Osteoblast (primary cell): Measurements from ENCODE around the gene INTS11. TPM values are rescaled to one million over a fixed set of nuclear protein-coding genes. Genes with fewer than 3 reads are reported as not detected.

Experiments
- DNase-seq: peaks from one replicate; pipeline ENCODE4 v3.0.0; 2011; ENCODE audit warnings: low spot score, mixed read lengths; ENCODE audit not compliant: insufficient read length; ENCODE audit errors: missing footprints
- H2AFZ ChIP-seq: 2 replicates; pipeline ENCODE4 v1.6.0; 2011; ENCODE audit warnings: mild to moderate bottlenecking, low read length
- H3K27ac ChIP-seq: 2 replicates; pipeline ENCODE4 v1.5.1; 2011; ENCODE audit warnings: mild to moderate bottlenecking, low read depth, low read length, moderate library complexity
- H3K27me3 ChIP-seq: 2 replicates; pipeline ENCODE4 v1.6.0; 2012; ENCODE audit warnings: mild to moderate bottlenecking, control low read depth, inconsistent platforms, low read length, moderate library complexity; ENCODE audit not compliant: insufficient read depth
- H3K36me3 ChIP-seq: 2 replicates; pipeline ENCODE4 v1.5.1; 2011; ENCODE audit warnings: mild to moderate bottlenecking, low read length, control low read depth, moderate library complexity; ENCODE audit not compliant: insufficient read depth
- H3K4me1 ChIP-seq: 2 replicates; pipeline ENCODE4 v1.5.1; 2011; ENCODE audit warnings: mild to moderate bottlenecking, low read length, control low read depth, moderate library complexity; ENCODE audit not compliant: insufficient read depth
- H3K4me2 ChIP-seq: 2 replicates; pipeline ENCODE4 v1.6.0; 2011; ENCODE audit warnings: mild to moderate bottlenecking, low read length; ENCODE audit not compliant: insufficient read depth
- H3K4me3 ChIP-seq: fragments of 200-600 bp; sonication (generic); 3 replicates; pipeline ENCODE4 v1.5.1; 2012; ENCODE audit warnings: mild to moderate bottlenecking, low read length, inconsistent platforms; ENCODE audit not compliant: insufficient read depth
- H3K79me2 ChIP-seq: 2 replicates; pipeline ENCODE4 v1.6.0; 2012; ENCODE audit warnings: mild to moderate bottlenecking, low read length, control low read depth, inconsistent platforms; ENCODE audit not compliant: insufficient read depth
- H3K9me3 ChIP-seq: 2 replicates; pipeline ENCODE4 v1.5.1; 2011; ENCODE audit warnings: low read depth, low read length, control low read depth
- H4K20me1 ChIP-seq: 2 replicates; pipeline ENCODE4 v1.6.0; 2012; ENCODE audit warnings: mild to moderate bottlenecking, low read length, control low read depth; ENCODE audit not compliant: insufficient read depth
- CTCF ChIP-seq: IDR thresholded peaks from 2 replicates; pipeline ENCODE4 v1.5.1; 2011; ENCODE audit warnings: mild to moderate bottlenecking, low read depth, low read length, moderate library complexity; ENCODE audit errors: extremely low read depth
- total RNA-seq: library from RNA; depleted of rRNA; stranded (reverse); fragments of >200 nt; gene quantifications from 2 replicates; pipeline ENCODE4 v1.2.3, GENCODE V29; 2012

The INTS11 gene
- total RNA-seq, 1 donor: 59.7 TPM

- H2AFZ ChIP-seq: no peak overlapping the region
Measured at GRCh38 chr1:1357871-1358432, 33.5 kb upstream of the INTS11 start.

GRCh38 chr1:1356796-1357401 is 32.4 kb upstream of the INTS11 start:
- peak overlapping the region; percentile 85 for H3K27ac ChIP-seq
- H3K27me3 ChIP-seq: no peaks in the 10 kb centered on the region
- DNase-seq: peak; percentile 89
- H3K79me2 ChIP-seq: peaks cover 61% of the 10 kb centered on the region
- peaks cover 27% of the 10 kb centered on the region for H3K36me3 ChIP-seq
- H4K20me1 ChIP-seq: peaks cover 27% of the 10 kb centered on the region
- H3K4me3 ChIP-seq: peak overlapping the region; percentile 95
- H3K4me2 ChIP-seq: peak overlapping the region; percentile 89
- H2AFZ ChIP-seq: no peak overlapping the region
- TF ChIP-seq CTCF: no peak
- H3K4me1 ChIP-seq: peaks cover 40% of the 10 kb centered on the region
- no peaks in the 10 kb centered on the region for H3K9me3 ChIP-seq

More at GRCh38 chr1:1357871-1358432, 33.5 kb upstream of the INTS11 start:
- H3K4me2 ChIP-seq: peak overlapping the region; percentile 89
- H3K4me3 ChIP-seq: peak overlapping the region; percentile 95
- H3K36me3 ChIP-seq: peaks cover 18% of the 10 kb centered on the region
- H4K20me1 ChIP-seq: peaks cover 18% of the 10 kb centered on the region
- no peaks in the 10 kb centered on the region for H3K27me3 ChIP-seq
- peak; percentile 90 for DNase-seq
- no peaks in the 10 kb centered on the region for H3K9me3 ChIP-seq
- H3K79me2 ChIP-seq: peaks cover 56% of the 10 kb centered on the region
- H3K4me1 ChIP-seq: peaks cover 45% of the 10 kb centered on the region
- peak overlapping the region; percentile 85 for H3K27ac ChIP-seq
- TF ChIP-seq CTCF: no peak

GRCh38 chr1:1356166-1356795 is 31.8 kb upstream of the INTS11 start:
- H3K27me3 ChIP-seq: no peaks in the 10 kb centered on the region
- peak; percentile 91 for DNase-seq
- H3K4me1 ChIP-seq: peaks cover 34% of the 10 kb centered on the region
- TF ChIP-seq CTCF: no peak
- H3K79me2 ChIP-seq: peaks cover 59% of the 10 kb centered on the region
- no peak overlapping the region for H3K27ac ChIP-seq
- peak overlapping the region; percentile 89 for H3K4me2 ChIP-seq
- peaks cover 32% of the 10 kb centered on the region for H4K20me1 ChIP-seq
- H3K9me3 ChIP-seq: no peaks in the 10 kb centered on the region
- peaks cover 29% of the 10 kb centered on the region for H3K36me3 ChIP-seq
- peak overlapping the region; percentile 95 for H3K4me3 ChIP-seq
- no peak overlapping the region for H2AFZ ChIP-seq

- no peaks in the 10 kb centered on the region for H3K9me3 ChIP-seq
- no peak overlapping the region for H2AFZ ChIP-seq
- H3K36me3 ChIP-seq: peaks cover 29% of the 10 kb centered on the region
- peak overlapping the region; percentile 95 for H3K4me3 ChIP-seq
- H3K4me2 ChIP-seq: peak overlapping the region; percentile 53
- H3K27me3 ChIP-seq: no peaks in the 10 kb centered on the region
- no peak for TF ChIP-seq CTCF
- peaks cover 32% of the 10 kb centered on the region for H4K20me1 ChIP-seq
- peak; percentile 97 for DNase-seq
- H3K79me2 ChIP-seq: peaks cover 53% of the 10 kb centered on the region
- H3K27ac ChIP-seq: no peak overlapping the region
- peaks cover 26% of the 10 kb centered on the region for H3K4me1 ChIP-seq
Measured at GRCh38 chr1:1355416-1355815, 31.0 kb upstream of the INTS11 start.
